Panc1 (cell line): ENCODE results near the gene DHCR24.

Experiments
- TF ChIP-seq, protein P1 (sequence below): fragments of 450-650 bp; IDR thresholded peaks from 2 replicates; pipeline ENCODE4 v1.5.1; 2017; ENCODE audit warnings: mild to moderate bottlenecking
- TF ChIP-seq, protein P2 (sequence below), 2 experiments: IDR thresholded peaks; 2 replicates each; pipeline ENCODE4 v1.6.1; 2011 to 2012; ENCODE audit warnings: low read depth in 2 of 2, control low read depth in 1 of 2, low read length in 1 of 2, mild to moderate bottlenecking in 1 of 2, moderate library complexity in 1 of 2; ENCODE audit not compliant: insufficient read depth in 1 of 2

DNA sequence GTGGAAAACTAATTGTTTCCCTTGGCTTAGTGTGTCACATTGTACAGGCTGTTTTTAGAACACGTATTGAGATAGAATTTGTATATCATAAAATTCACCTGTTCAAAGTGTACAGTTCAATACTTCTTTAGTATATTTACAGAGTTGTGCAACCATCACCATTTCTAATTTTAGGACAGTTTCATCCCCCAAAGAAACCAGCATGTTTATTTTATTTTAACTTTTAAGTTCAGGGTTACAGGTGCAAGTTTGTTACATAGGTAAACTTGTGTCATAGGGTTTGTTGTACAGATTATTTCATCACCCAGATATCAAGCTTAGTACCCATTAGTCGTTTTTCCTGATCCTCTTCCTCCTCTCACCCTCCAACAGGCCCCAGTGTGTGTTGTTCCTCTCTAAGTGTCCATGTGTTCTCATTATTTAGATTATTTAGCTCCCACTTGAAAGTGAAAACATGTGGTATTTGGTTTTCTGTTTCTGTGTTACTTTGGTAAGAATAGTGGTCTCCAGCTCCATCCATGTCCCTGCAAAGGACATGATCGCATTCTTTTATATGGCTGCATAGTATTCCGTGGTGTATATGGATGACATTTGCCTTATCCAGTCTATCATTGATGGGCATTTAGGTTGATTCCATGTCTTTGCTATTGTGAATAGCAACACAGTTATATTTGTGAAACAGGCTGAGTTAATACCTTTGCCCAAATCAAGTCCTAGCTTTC, 35.2 kb upstream of the DHCR24 start:
- TF ChIP-seq, protein P1, sequence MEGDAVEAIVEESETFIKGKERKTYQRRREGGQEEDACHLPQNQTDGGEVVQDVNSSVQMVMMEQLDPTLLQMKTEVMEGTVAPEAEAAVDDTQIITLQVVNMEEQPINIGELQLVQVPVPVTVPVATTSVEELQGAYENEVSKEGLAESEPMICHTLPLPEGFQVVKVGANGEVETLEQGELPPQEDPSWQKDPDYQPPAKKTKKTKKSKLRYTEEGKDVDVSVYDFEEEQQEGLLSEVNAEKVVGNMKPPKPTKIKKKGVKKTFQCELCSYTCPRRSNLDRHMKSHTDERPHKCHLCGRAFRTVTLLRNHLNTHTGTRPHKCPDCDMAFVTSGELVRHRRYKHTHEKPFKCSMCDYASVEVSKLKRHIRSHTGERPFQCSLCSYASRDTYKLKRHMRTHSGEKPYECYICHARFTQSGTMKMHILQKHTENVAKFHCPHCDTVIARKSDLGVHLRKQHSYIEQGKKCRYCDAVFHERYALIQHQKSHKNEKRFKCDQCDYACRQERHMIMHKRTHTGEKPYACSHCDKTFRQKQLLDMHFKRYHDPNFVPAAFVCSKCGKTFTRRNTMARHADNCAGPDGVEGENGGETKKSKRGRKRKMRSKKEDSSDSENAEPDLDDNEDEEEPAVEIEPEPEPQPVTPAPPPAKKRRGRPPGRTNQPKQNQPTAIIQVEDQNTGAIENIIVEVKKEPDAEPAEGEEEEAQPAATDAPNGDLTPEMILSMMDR = no peak
- TF ChIP-seq, protein P2, sequence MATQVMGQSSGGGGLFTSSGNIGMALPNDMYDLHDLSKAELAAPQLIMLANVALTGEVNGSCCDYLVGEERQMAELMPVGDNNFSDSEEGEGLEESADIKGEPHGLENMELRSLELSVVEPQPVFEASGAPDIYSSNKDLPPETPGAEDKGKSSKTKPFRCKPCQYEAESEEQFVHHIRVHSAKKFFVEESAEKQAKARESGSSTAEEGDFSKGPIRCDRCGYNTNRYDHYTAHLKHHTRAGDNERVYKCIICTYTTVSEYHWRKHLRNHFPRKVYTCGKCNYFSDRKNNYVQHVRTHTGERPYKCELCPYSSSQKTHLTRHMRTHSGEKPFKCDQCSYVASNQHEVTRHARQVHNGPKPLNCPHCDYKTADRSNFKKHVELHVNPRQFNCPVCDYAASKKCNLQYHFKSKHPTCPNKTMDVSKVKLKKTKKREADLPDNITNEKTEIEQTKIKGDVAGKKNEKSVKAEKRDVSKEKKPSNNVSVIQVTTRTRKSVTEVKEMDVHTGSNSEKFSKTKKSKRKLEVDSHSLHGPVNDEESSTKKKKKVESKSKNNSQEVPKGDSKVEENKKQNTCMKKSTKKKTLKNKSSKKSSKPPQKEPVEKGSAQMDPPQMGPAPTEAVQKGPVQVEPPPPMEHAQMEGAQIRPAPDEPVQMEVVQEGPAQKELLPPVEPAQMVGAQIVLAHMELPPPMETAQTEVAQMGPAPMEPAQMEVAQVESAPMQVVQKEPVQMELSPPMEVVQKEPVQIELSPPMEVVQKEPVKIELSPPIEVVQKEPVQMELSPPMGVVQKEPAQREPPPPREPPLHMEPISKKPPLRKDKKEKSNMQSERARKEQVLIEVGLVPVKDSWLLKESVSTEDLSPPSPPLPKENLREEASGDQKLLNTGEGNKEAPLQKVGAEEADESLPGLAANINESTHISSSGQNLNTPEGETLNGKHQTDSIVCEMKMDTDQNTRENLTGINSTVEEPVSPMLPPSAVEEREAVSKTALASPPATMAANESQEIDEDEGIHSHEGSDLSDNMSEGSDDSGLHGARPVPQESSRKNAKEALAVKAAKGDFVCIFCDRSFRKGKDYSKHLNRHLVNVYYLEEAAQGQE (IDR thresholded peaks at IDR 0.05; ENCODE audit: insufficient read depth in 1 of 2, low read depth in 2 of 2, low read length in 1 of 2) = no peak
